H9 (cell line): Measurements from ENCODE around the gene TMEM225B. TPM values are rescaled to one million over a fixed set of nuclear protein-coding genes. Genes with fewer than 3 reads are reported as not detected.

ENCODE experiments used
- DNase-seq: peaks from one replicate; pipeline ENCODE4 v3.0.0-alpha.2; 2017
- H2AFZ ChIP-seq: one replicate; pipeline ENCODE4 v1.6.1; 2013; ENCODE audit warnings: mild to moderate bottlenecking, low read length, control low read depth, moderate library complexity
- H2AK5ac ChIP-seq: 2 replicates; pipeline ENCODE4 v1.6.1; 2013; ENCODE audit warnings: low read length, control low read depth, mixed read lengths; ENCODE audit not compliant: insufficient read length
- H2BK120ac ChIP-seq: one replicate; pipeline ENCODE4 v1.6.1; 2013; ENCODE audit warnings: low read depth, mild to moderate bottlenecking, low read length, control low read depth, inconsistent platforms; ENCODE audit not compliant: poor library complexity, severe bottlenecking
- H2BK12ac ChIP-seq: 2 replicates; pipeline ENCODE4 v1.6.1; 2013; ENCODE audit warnings: low read length, control low read depth, mixed read lengths, low read depth; ENCODE audit not compliant: insufficient read length
- H2BK15ac ChIP-seq: 2 replicates; pipeline ENCODE4 v1.6.1; 2013; ENCODE audit warnings: low read depth, low read length, control low read depth
- H2BK20ac ChIP-seq: one replicate; pipeline ENCODE4 v1.6.1; 2013; ENCODE audit warnings: low read depth, mild to moderate bottlenecking, low read length, control low read depth, inconsistent platforms; ENCODE audit not compliant: poor library complexity, severe bottlenecking
- H2BK5ac ChIP-seq: 2 replicates; pipeline ENCODE4 v1.6.1; 2013; ENCODE audit warnings: low read length, control low read depth, mixed read lengths; ENCODE audit not compliant: insufficient read length
- H3K14ac ChIP-seq: 2 replicates; pipeline ENCODE4 v1.6.1; 2013; ENCODE audit warnings: low read length, control low read depth; ENCODE audit not compliant: insufficient read depth
- H3K18ac ChIP-seq: 2 replicates; pipeline ENCODE4 v1.6.1; 2013; ENCODE audit warnings: low read depth, mild to moderate bottlenecking, mixed read lengths, low read length, control low read depth; ENCODE audit not compliant: insufficient read length
- H3K23ac ChIP-seq: 2 replicates; pipeline ENCODE4 v1.6.1; 2013; ENCODE audit warnings: low read length, control low read depth, mixed read lengths, low read depth; ENCODE audit not compliant: insufficient read length
- H3K23me2 ChIP-seq: 2 replicates; pipeline ENCODE4 v1.6.1; 2013; ENCODE audit warnings: low read depth, mild to moderate bottlenecking, mixed read lengths, low read length, control low read depth; ENCODE audit not compliant: insufficient read length, poor library complexity, severe bottlenecking
- H3K27ac ChIP-seq: 2 replicates; pipeline ENCODE4 v1.5.1; 2013; ENCODE audit warnings: low read length, control low read depth, mixed read lengths, low read depth; ENCODE audit not compliant: insufficient read length
- H3K27me3 ChIP-seq: 2 replicates; pipeline ENCODE4 v1.6.1; 2013; ENCODE audit warnings: low read length, control low read depth, inconsistent platforms; ENCODE audit not compliant: insufficient read depth
- H3K4ac ChIP-seq: 2 replicates; pipeline ENCODE4 v1.6.1; 2013; ENCODE audit warnings: low read depth, mild to moderate bottlenecking, control low read depth, inconsistent platforms, low read length, moderate library complexity
- H3K4me1 ChIP-seq: 2 replicates; pipeline ENCODE4 v1.6.1; 2013; ENCODE audit warnings: low read length, control low read depth, inconsistent platforms; ENCODE audit not compliant: insufficient read depth
- H3K4me2 ChIP-seq: 2 replicates; pipeline ENCODE4 v1.6.1; 2013; ENCODE audit warnings: low read length, control low read depth, mixed read lengths; ENCODE audit not compliant: insufficient read length, insufficient read depth
- H3K56ac ChIP-seq: 2 replicates; pipeline ENCODE4 v1.6.1; 2013; ENCODE audit warnings: low read depth, mild to moderate bottlenecking, mixed read lengths, low read length, control low read depth; ENCODE audit not compliant: insufficient read length
- H3K79me1 ChIP-seq: 2 replicates; pipeline ENCODE4 v1.6.1; 2013; ENCODE audit warnings: low read depth, mild to moderate bottlenecking, moderate library complexity, low read length, control low read depth, inconsistent platforms; ENCODE audit not compliant: insufficient read depth, poor library complexity, severe bottlenecking
- H3K79me2 ChIP-seq: 2 replicates; pipeline ENCODE4 v1.6.1; 2013; ENCODE audit warnings: low read length, control low read depth, inconsistent platforms; ENCODE audit not compliant: insufficient read depth
- H3K9ac ChIP-seq: 2 replicates; pipeline ENCODE4 v1.6.1; 2013; ENCODE audit warnings: low read length, control low read depth, mixed read lengths; ENCODE audit not compliant: insufficient read length; ENCODE audit errors: extremely low read depth
- H3K9me3 ChIP-seq: one replicate; pipeline ENCODE4 v1.6.1; 2013; ENCODE audit warnings: low read depth, low read length, inconsistent platforms; ENCODE audit not compliant: control insufficient read depth
- H3T11ph ChIP-seq: one replicate; pipeline ENCODE4 v1.6.1; 2013; ENCODE audit warnings: mild to moderate bottlenecking, low read length, control low read depth, inconsistent platforms
- H4K20me1 ChIP-seq: one replicate; pipeline ENCODE4 v1.6.1; 2013; ENCODE audit not compliant: control insufficient read depth, insufficient read length, insufficient read depth
- H4K5ac ChIP-seq: 2 replicates; pipeline ENCODE4 v1.6.1; 2013; ENCODE audit warnings: low read depth, mild to moderate bottlenecking, mixed read lengths, low read length, control low read depth; ENCODE audit not compliant: insufficient read length
- H4K8ac ChIP-seq: replicated peaks from 2 replicates; pipeline ENCODE4 v1.6.1; 2013; ENCODE audit warnings: low read length, control low read depth, mixed read lengths, low read depth; ENCODE audit not compliant: insufficient read length
- H4K91ac ChIP-seq: 2 replicates; pipeline ENCODE4 v1.6.1; 2013; ENCODE audit warnings: low read depth, mild to moderate bottlenecking, moderate library complexity, mixed read lengths, low read length, control low read depth; ENCODE audit not compliant: insufficient read length
- H3K27ac Mint-ChIP-seq, 3 experiments: 2 replicates in 2 of 3; 3 replicates in 1 of 3; pipeline ENCODE4 v1.8.0; 2020 to 2021; ENCODE audit warnings: mixed read lengths in 3 of 3, mild to moderate bottlenecking in 1 of 3, moderate library complexity in 1 of 3
- H3K27me3 Mint-ChIP-seq: 2 replicates; pipeline ENCODE4 v1.8.0; 2021; ENCODE audit warnings: low read depth, mild to moderate bottlenecking, moderate library complexity, mixed read lengths
- H3K36me3 Mint-ChIP-seq, 3 experiments: 2 replicates in 2 of 3; 3 replicates in 1 of 3; pipeline ENCODE4 v1.8.0; 2020 to 2021; ENCODE audit warnings: low read depth in 3 of 3, mixed read lengths in 3 of 3; ENCODE audit not compliant: insufficient read depth in 1 of 3
- H3K4me1 Mint-ChIP-seq, 2 experiments: 2 replicates each; pipeline ENCODE4 v1.8.0; 2020; ENCODE audit warnings: mixed read lengths in 2 of 2
- H3K4me3 Mint-ChIP-seq, 2 experiments: 2 replicates in 1 of 2; 3 replicates in 1 of 2; pipeline ENCODE4 v1.8.0; 2020 to 2021; ENCODE audit warnings: mild to moderate bottlenecking in 2 of 2, mixed read lengths in 2 of 2, moderate library complexity in 1 of 2
- H3K9me3 Mint-ChIP-seq, 2 experiments: 2 replicates in 1 of 2; 3 replicates in 1 of 2; pipeline ENCODE4 v1.8.0; 2020; ENCODE audit warnings: mild to moderate bottlenecking in 2 of 2, mixed read lengths in 2 of 2, moderate library complexity in 1 of 2
- CTCF ChIP-seq: fragments of 200-600 bp; sonication (generic); conservative IDR thresholded peaks from 3 replicates; pipeline ENCODE4 v1.8.0; 2021; ENCODE audit warnings: antibody characterized with exemption, mild to moderate bottlenecking
- WGBS: extraction: QIAGEN DNeasy Blood & Tissue Kit; methylation state at CpG from one replicate; pipeline ENCODE4 v1.1.7; 2013; ENCODE audit warnings: missing lambda C conversion rate, low lambda C conversion rate, mixed read lengths; ENCODE audit not compliant: insufficient read length; ENCODE audit errors: extremely low coverage; 5-methylcytosine and 5-hydroxymethylcytosine counted together
- total RNA-seq: library from RNA; stranded (reverse); gene quantifications from 2 replicates; pipeline ENCODE4 v1.2.1, GENCODE V29; 2021

TMEM225B gene
- total RNA-seq, 1 experiment from 2014 or later, result not detected

DNA sequence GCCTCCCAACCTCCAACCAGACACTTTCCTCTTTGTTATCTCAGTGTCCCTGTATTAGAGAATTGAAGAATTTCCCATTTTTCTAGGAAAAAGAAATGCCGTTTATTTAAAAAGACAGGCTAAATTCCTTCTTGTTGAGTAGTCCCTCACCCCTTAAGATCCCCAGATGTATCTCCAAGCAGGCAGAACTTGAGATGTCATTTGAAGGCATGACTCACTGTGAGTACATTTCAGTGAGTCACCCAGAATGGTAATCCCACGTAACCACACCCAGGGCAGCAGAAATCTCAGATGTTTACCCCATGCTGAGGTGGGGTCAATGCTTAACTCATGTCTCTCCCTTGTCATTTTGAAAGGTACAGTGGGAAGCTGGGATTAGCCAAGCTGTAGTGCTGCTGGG, 35.2 kb upstream of the TMEM225B start:
- H3K23ac ChIP-seq, result no peak overlapping the region
- no peak overlapping the region for H3K56ac ChIP-seq
- H3K27ac ChIP-seq, result no peak overlapping the region
- whole genome bisulfite sequencing, result no CpG with 5 or more reads among the region's 2 CpGs
- H2BK15ac ChIP-seq, result no peak overlapping the region
- no peak overlapping the region for H3K18ac ChIP-seq
- no peak overlapping the region for H3K14ac ChIP-seq
- no peak overlapping the region for H2BK20ac ChIP-seq
- H2BK120ac ChIP-seq, result no peak overlapping the region
- no peaks in the 10 kb centered on the region for H3K27me3 Mint-ChIP-seq
- peaks cover 41 to 63% (median 56%) of the 10 kb centered on the region in 3 experiments for H3K36me3 Mint-ChIP-seq
- H4K91ac ChIP-seq, result no peak overlapping the region
- H2BK12ac ChIP-seq, result no peak overlapping the region
- TF ChIP-seq CTCF, result no peak
- no peak overlapping the region for H4K5ac ChIP-seq
- no peak overlapping the region for H3K27ac Mint-ChIP-seq
- H3K23me2 ChIP-seq, result no peaks in the 10 kb centered on the region
- H3K4ac ChIP-seq, result no peak overlapping the region
- H2AK5ac ChIP-seq, result no peak overlapping the region
- H3K4me1 ChIP-seq, result no peaks in the 10 kb centered on the region
- H3K27me3 ChIP-seq, result no peaks in the 10 kb centered on the region
- no peak overlapping the region for H3K4me3 Mint-ChIP-seq
- no peak overlapping the region for H3T11ph ChIP-seq
- H3K9ac ChIP-seq, result no peak overlapping the region
- H2AFZ ChIP-seq, result no peak overlapping the region
- no peaks in the 10 kb centered on the region for H3K9me3 Mint-ChIP-seq
- H3K4me2 ChIP-seq, result no peak overlapping the region
- H4K20me1 ChIP-seq, result no peaks in the 10 kb centered on the region
- H3K9me3 ChIP-seq, result no peaks in the 10 kb centered on the region
- H4K8ac ChIP-seq, result no peak overlapping the region
- no peak for DNase-seq
- H3K79me1 ChIP-seq, result peaks cover 3% of the 10 kb centered on the region
- H3K4me1 Mint-ChIP-seq, result no peaks in the 10 kb centered on the region
- H3K79me2 ChIP-seq, result peaks cover 2% of the 10 kb centered on the region; the same call in 1 of the 2 replicates
- no peak overlapping the region for H2BK5ac ChIP-seq
